Measurements from ENCODE around the gene S100Z. TPM values are rescaled to one million over a fixed set of nuclear protein-coding genes. Genes with fewer than 3 reads are reported as not detected.

S100Z gene
- total and polyA plus RNA-seq, 11 donors, result 0.29 to 0.59 TPM; not detected in 9

GRCh38 chr5:76960004-76960625 lies 110.3 kb downstream of the S100Z start:
- intact Hi-C loops (cut with DNase I), result no loop called here
- H3K27ac ChIP-seq, result peak overlapping the region in 1 of 12 donors; percentile 80
- TF ChIP-seq CTCF (IDR thresholded peaks at IDR 0.05) (no peak), POLR2A (IDR thresholded peaks at IDR 0.05) (no peak)
- H3K4me3 ChIP-seq, result no peak overlapping the region
- no peaks in the 10 kb centered on the region for H3K9me3 ChIP-seq
- 63 to 82% (median 70%) methylated on average over 3 of the region's 3 CpGs for WGBS, 4 donors
- H3K27me3 ChIP-seq, result peaks cover 0 to 20% (median 4%) of the 10 kb centered on the region in 9 donors
- peaks cover 0 to 34% (median 0%) of the 10 kb centered on the region in 12 donors for H3K4me1 ChIP-seq
- ATAC-seq (peak in 1 of 4 donors; percentile 13), DNase-seq (no peak)
- peaks cover 0 to 6% (median 0%) of the 10 kb centered on the region in 9 donors for H3K36me3 ChIP-seq

GRCh38 chr5:76964060-76964459 lies 114.2 kb downstream of the S100Z start:
- Histone ChIP-seq H3K9me3 (no peaks in the 10 kb centered on the region), H3K27ac (no peak overlapping the region), H3K36me3 (peaks cover 0 to 9% (median 0%) of the 10 kb centered on the region in 9 donors), H3K27me3 (no peaks in the 10 kb centered on the region), H3K4me1 (peaks cover 0 to 25% (median 0%) of the 10 kb centered on the region in 12 donors), H3K4me3 (no peak overlapping the region)
- intact Hi-C loops (cut with DNase I), result no loop called here
- DNase-seq (no peak), ATAC-seq (no peak)
- 67 to 74% (median 69%) methylated on average over 2 of the region's 2 CpGs for WGBS, 4 donors
- TF ChIP-seq POLR2A (IDR thresholded peaks at IDR 0.05) (no peak), CTCF (IDR thresholded peaks at IDR 0.05) (no peak)

Other genes starting within 250 kb of the S100Z start
- gene F2RL2, start 226.6 kb upstream of the S100Z start, total RNA-seq, result 1 to 10 TPM in 3 of 9 donors, under 1 TPM in 6; 0.16 to 1.7 (median 0.77) TPM
- gene F2RL2, start 226.6 kb upstream of the S100Z start, polyA plus RNA-seq, result under 1 TPM; 0.08 to 0.42 TPM
- 10 to 100 TPM in 7 of 9 donors, 1 to 10 TPM in 2; 8.6 to 28.2 (median 13.6) TPM for gene F2R, start 133.9 kb upstream of the S100Z start, total RNA-seq
- 10 to 100 TPM in 1 of 2 donors, 1 to 10 TPM in 1; 2.5 to 19.3 TPM for gene F2R, start 133.9 kb upstream of the S100Z start, polyA plus RNA-seq
- 1 to 10 TPM in 6 of 9 donors, under 1 TPM in 3; 0.87 to 6.6 (median 1.6) TPM for gene F2RL1, start 31.0 kb upstream of the S100Z start, total RNA-seq
- gene F2RL1, start 31.0 kb upstream of the S100Z start, polyA plus RNA-seq, result 1 to 10 TPM in 1 of 2 donors, under 1 TPM in 1; 0.80 to 4.9 TPM
- 1 to 10 TPM in 7 of 9 donors, under 1 TPM in 2; 0.38 to 2.8 (median 1.6) TPM for gene CRHBP, start 103.0 kb downstream of the S100Z start, total RNA-seq
- gene CRHBP, start 103.0 kb downstream of the S100Z start, polyA plus RNA-seq, result under 1 TPM; 0.75 to 0.99 TPM
- 10 to 100 TPM; 15.5 to 20.1 (median 16.7) TPM for gene AGGF1, start 180.4 kb downstream of the S100Z start, total RNA-seq
- gene AGGF1, start 180.4 kb downstream of the S100Z start, polyA plus RNA-seq, result 10 to 100 TPM in 1 of 2 donors, 1 to 10 TPM in 1; 6.1 to 12.9 TPM
- gene ZBED3, start 237.3 kb downstream of the S100Z start, total RNA-seq, result 1 to 10 TPM; 3.7 to 8.1 (median 6.5) TPM
- 1 to 10 TPM; 2.8 to 3.0 TPM for gene ZBED3, start 237.3 kb downstream of the S100Z start, polyA plus RNA-seq

All from heart left ventricle (tissue), 16 donors.